PFSK-1 (cell line): Measurements from ENCODE around the gene IQSEC3.

Experiments
- FOXP2 ChIP-seq: optimal IDR thresholded peaks from 2 replicates; pipeline ENCODE3; 2011; ENCODE audit warnings: borderline replicate concordance, control low read depth, inconsistent platforms; ENCODE audit not compliant: insufficient read depth; ENCODE audit errors: extremely low read length, extremely low read depth
- POLR2AphosphoS5 ChIP-seq: IDR thresholded peaks from 2 replicates; pipeline ENCODE4 v1.6.1; 2012; ENCODE audit warnings: low read depth, mild to moderate bottlenecking, control low read depth, low read length, moderate library complexity
- REST ChIP-seq, 2 experiments: IDR thresholded peaks; 2 replicates each; pipeline versions ENCODE4 v1.6.1 to v1.8.0; 2011 to 2012; ENCODE audit warnings: low read depth in 2 of 2, low read length in 2 of 2, control low read depth in 1 of 2, inconsistent platforms in 1 of 2, mild to moderate bottlenecking in 1 of 2, moderate library complexity in 1 of 2; ENCODE audit not compliant: insufficient read depth in 1 of 2
- SIN3A ChIP-seq: IDR thresholded peaks from 2 replicates; pipeline ENCODE4 v1.6.1; 2012; ENCODE audit warnings: mild to moderate bottlenecking, low read length, moderate library complexity, borderline replicate concordance; ENCODE audit not compliant: insufficient read depth
- TAF1 ChIP-seq: IDR thresholded peaks from 2 replicates; pipeline ENCODE4 v1.6.1; 2012; ENCODE audit warnings: low read length, control low read depth, borderline replicate concordance; ENCODE audit not compliant: insufficient read depth

IQSEC3 gene

GRCh38 chr12:151579-151978 is 85.0 kb downstream of the IQSEC3 start:
- TF ChIP-seq SIN3A (no peak), POLR2AphosphoS5 (no peak), TAF1 (no peak)

- TF ChIP-seq SIN3A (no peak), REST (IDR thresholded peaks at IDR 0.05; ENCODE audit: insufficient read depth in 1 of 2, low read depth in 2 of 2, low read length in 2 of 2) (no peak), TAF1 (no peak), POLR2AphosphoS5 (no peak), FOXP2 (no peak)
Measured at GRCh38 chr12:152440-152839, 85.9 kb downstream of the IQSEC3 start.

GRCh38 chr12:153080-153746 is 86.6 kb downstream of the IQSEC3 start:
- TF ChIP-seq SIN3A (no peak), FOXP2 (no peak), REST (IDR thresholded peaks at IDR 0.05; ENCODE audit: insufficient read depth in 1 of 2, low read depth in 2 of 2, low read length in 2 of 2) (no peak), POLR2AphosphoS5 (no peak), TAF1 (no peak)

- TF ChIP-seq SIN3A: no peak
- no peak for TF ChIP-seq FOXP2
- TF ChIP-seq POLR2AphosphoS5: no peak
- no peak for TF ChIP-seq TAF1
- no peak for TF ChIP-seq REST (IDR thresholded peaks at IDR 0.05; ENCODE audit: insufficient read depth in 1 of 2, low read depth in 2 of 2, low read length in 2 of 2)
Measured at GRCh38 chr12:154058-154457, 87.5 kb downstream of the IQSEC3 start.

- TF ChIP-seq REST (IDR thresholded peaks at IDR 0.05; ENCODE audit: insufficient read depth in 1 of 2, low read depth in 2 of 2, low read length in 2 of 2) (no peak), SIN3A (no peak), FOXP2 (no peak), TAF1 (no peak), POLR2AphosphoS5 (no peak)
Measured at GRCh38 chr12:155006-155405, 88.4 kb downstream of the IQSEC3 start.
